Epithelial cell of prostate (primary cell): ENCODE data around the gene LPAR1.

Experiments used
- DNase-seq: peaks from one replicate; pipeline ENCODE4 v3.0.0-alpha.2; 2011; ENCODE audit warnings: low read depth, low spot score
- H3K27ac ChIP-seq: fragments of 450-650 bp; 2 replicates; pipeline ENCODE4 v1.5.1; 2017; ENCODE audit warnings: mild to moderate bottlenecking

The LPAR1 gene

GRCh38 chr9:111005746-111006470 lies 32.4 kb downstream of the LPAR1 start:
- DNase-seq: no peak
- no peak overlapping the region for H3K27ac ChIP-seq

GRCh38 chr9:111004936-111005335 lies 33.3 kb downstream of the LPAR1 start:
- no peak overlapping the region for H3K27ac ChIP-seq
- no peak for DNase-seq

- no peak for DNase-seq
- H3K27ac ChIP-seq: no peak overlapping the region
Measured at GRCh38 chr9:111003182-111003581, 35.1 kb downstream of the LPAR1 start.

DNA sequence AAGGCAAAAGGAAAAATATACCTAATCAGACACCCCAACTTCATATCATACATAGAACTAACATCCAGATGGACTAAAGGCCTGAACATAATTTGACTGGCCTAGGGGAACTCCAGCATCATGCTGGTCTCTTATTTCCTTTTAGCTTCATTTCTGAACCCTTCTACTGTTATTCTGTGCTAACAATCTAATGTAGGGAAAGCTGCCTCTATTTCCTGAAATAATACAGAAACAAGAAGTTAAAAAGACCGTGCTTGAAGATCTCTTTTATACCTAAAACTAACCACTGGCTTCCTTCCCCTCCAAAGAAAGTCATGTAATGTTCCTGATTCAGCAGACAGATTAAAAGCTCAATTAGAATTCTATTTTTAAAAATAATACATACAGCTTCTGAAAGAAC lies 36.7 kb downstream of the LPAR1 start:
- no peak overlapping the region for H3K27ac ChIP-seq
- DNase-seq: no peak

DNA sequence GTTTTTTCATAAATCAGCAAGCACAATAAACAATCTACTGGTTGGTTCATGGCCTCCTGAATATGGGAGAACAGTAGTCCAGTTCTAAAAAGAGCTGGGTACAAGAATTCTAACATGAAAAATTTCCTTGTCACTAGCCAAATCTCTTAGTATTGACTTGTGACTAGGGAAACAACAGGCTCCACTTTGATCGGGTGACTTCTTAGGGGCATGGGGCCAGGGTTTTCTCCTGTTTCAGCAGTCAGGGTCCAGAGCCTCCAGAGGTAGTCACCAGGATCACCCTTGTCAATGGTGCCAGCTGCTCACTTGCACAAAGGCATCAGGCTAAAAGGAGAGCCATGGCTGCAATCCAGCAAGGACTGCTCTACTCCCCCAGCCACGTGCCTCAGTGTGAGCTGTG lies 38.1 kb downstream of the LPAR1 start:
- no peak overlapping the region for H3K27ac ChIP-seq
- DNase-seq: no peak

- DNase-seq: no peak
- H3K27ac ChIP-seq: no peak overlapping the region
Measured at GRCh38 chr9:110999379-110999778, 38.9 kb downstream of the LPAR1 start.

- DNase-seq: peak; percentile 24
- no peak overlapping the region for H3K27ac ChIP-seq
Measured at GRCh38 chr9:110997847-110998246, 40.4 kb downstream of the LPAR1 start.

DNA sequence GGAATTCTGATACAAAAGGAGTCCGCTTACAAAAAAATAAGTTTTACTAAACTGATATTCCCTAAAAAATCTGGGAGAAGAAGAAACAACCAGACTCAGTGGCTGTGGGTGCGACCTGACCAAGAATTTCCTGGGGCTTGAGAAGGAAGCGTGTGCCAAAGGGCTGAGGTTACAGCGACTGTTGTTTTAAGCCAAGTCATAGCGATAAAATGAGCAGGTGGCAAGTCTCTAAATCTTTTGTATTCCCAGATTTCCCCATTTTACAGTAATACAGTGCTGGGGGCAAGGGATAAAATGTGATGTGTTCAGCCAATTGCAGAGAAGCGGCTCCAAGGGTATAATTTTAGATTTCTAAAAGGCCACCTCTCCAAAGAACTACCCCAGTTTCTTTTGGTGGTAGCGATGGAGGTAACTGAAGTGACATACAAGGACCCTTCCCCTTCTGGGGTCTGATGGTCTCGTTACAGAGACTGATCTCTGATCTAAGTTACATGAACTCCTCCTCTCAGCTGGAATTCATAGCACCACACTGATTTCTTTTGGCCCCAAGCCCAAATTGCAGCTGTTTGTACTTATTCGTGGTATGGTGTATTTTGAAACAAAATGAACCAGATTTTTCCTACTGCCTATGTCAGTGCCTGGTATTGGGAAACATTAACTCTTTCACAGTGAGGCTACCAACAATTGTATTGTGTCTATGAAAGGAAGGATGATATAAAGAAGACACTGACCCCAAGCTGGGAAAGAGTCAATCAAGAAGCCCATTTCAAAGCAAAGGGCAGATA lies 41.6 kb downstream of the LPAR1 start:
- no peak overlapping the region for H3K27ac ChIP-seq
- DNase-seq: no peak

DNA sequence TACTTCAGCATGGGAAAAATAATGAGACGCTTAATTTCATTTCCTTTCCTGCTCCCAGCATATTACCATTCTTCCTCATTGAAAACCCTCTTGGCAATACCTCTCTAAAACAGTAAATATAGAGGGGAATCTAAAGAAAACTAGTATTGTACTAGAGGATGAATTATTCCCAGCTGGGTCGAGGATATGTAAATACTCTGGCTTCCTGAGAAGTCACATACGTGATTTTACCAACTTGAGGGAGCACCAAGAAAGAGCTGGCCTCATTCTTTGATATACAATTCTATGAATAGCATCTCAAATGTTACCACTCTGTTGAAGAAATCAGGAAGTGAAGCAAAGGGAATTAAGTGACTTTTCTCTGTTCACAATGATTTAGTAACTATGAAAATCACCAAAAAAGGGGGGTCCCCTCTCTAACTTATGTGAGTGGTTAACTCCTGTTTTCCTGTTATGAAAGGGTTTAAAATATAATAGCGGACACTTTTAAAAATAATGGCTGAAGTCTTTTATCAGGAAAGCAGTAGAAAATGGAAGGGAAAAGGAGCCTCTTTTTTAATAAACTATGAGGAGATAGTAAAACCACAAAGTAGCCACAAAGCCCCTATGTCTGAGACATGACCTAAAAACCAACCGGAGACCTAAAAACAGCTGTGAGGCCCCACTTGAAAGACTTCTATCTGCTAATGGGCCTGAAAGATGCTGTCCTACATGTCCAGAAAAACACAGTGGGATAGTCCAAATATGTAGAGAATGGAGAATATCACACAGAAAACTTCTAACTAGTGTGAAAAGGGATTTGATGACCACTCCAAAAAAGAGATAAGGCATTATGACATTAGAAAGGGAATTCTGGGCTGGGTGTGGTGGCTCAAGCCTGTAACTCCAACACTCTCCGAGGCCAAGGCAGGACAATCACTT lies 42.6 kb downstream of the LPAR1 start:
- no peak for DNase-seq
- no peak overlapping the region for H3K27ac ChIP-seq

DNA sequence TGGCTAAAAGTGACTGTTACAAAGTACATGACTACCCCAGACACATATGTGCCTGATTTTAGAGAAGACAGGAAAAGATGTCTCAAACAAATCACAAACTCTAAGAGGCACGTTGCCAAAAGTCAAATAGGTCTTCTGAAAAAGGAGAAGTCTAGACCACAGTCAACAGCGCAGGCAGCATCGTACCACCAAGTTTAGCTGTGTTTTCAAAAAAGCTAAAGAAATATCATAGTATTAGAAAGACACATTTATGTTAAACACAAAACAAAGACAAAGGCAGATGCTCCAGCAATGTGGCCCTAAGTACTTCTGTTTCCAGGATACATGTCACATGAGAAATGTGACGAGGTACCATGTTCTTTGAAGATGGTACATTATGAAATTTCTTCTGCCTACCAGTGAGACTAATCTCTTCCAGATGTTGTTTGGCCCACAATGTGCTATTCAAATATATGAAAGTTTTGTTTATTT lies 43.5 kb downstream of the LPAR1 start:
- H3K27ac ChIP-seq: no peak overlapping the region
- DNase-seq: no peak

GRCh38 chr9:110990481-110990880 lies 47.8 kb downstream of the LPAR1 start:
- no peak for DNase-seq

GRCh38 chr9:110986529-110986928 lies 51.7 kb downstream of the LPAR1 start:
- H3K27ac ChIP-seq: no peak overlapping the region
- no peak for DNase-seq

More at GRCh38 chr9:110990481-110990880, 47.8 kb downstream of the LPAR1 start:
- H3K27ac ChIP-seq: no peak overlapping the region

GRCh38 chr9:110984890-110985437 lies 53.3 kb downstream of the LPAR1 start:
- no peak overlapping the region for H3K27ac ChIP-seq
- no peak for DNase-seq

DNA sequence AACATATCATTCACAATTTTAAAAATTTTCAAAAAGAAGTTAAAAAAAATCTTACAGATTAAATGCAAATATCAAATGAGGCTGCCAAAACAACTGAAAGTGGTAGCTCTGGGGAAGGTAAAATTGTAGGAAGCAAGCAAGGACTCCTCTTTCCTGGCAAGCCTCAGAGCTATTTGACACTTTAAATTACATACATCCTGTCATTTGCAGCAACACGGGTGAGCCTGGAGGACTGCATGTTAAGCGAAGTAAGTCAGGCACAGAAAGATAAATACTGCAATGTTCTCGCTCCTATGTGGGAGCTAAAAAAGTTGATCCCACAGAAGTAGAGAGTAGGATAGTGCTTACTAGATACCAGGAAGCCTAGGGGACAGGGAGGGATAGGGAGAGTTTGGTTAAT lies 58.0 kb downstream of the LPAR1 start:
- H3K27ac ChIP-seq: no peak overlapping the region
- no peak for DNase-seq

GRCh38 chr9:110979636-110980035 lies 58.6 kb downstream of the LPAR1 start:
- no peak overlapping the region for H3K27ac ChIP-seq
- DNase-seq: no peak

- H3K27ac ChIP-seq: no peak overlapping the region
- DNase-seq: no peak
Measured at GRCh38 chr9:110978516-110978915, 59.8 kb downstream of the LPAR1 start.

DNA sequence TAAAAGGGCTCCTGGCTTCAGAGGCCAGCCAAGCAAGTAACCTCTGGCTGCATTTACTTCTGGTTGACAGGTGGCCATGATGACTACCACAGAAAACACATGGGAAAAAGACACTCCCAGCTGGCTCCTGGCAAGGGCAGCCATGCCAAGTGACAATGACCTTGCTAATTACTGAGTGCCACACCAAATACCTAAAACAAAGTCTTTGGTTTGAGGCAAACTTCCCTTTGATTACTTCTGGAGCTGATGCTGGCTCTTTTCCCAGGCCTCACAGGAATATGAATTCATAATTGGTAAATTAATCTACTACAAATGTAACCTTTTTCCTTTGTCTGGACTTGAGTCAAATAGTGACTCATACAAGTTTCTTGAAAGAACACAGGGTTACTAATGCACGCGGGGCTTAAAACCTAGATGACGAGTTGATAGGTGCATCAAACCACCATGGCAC lies 61.0 kb downstream of the LPAR1 start:
- peak; percentile 79 for DNase-seq
- H3K27ac ChIP-seq: peak overlapping the region; percentile 44

- DNase-seq: no peak
- no peak overlapping the region for H3K27ac ChIP-seq
Measured at GRCh38 chr9:110975969-110976368, 62.3 kb downstream of the LPAR1 start.

GRCh38 chr9:110975278-110975677 lies 63.0 kb downstream of the LPAR1 start:
- H3K27ac ChIP-seq: no peak overlapping the region
- DNase-seq: no peak

DNA sequence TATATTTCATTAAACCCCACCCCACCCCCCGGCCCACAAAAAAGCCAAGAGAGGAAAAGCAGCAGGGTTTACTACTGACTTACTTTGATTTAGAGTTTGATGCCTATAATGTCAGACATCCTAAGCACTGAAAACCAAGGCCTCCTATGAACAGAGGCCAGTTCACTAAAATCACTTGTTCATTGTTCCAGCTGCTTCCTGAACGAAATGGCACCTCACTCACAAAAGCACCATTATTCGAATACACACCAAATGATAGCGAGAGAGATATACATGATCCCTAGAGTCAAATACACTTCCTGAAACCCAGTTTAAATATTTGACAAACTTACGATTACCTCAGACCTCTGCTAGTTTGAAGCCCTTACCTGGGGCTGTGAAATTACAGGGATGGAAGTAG lies 66.6 kb downstream of the LPAR1 start:
- no peak overlapping the region for H3K27ac ChIP-seq
- no peak for DNase-seq
